Central memory CD4-positive, alpha-beta T cell (primary cell): Measurements from ENCODE around the gene CERS6.

Experiments used
- DNase-seq: peaks from one replicate; pipeline ENCODE4 v3.0.0; 2022

Gene CERS6

DNA sequence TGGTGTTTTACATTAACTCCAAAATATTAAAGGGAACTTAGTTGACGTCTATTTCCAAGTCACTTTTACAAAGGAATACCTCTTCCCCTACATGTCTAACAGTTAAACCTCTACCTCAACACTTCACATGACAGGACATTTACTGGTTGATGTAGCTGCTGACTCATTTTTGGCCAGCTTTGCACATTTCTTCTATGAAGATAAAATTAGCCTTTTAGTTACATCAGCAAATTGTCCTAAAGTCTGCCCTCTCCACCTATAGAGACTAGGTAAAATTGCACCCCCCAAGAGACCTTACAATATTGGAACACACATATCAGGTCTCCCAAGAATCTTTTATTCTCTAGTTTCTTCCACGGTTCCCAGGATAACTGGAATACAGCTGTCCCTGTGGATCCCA, 10.1 kb upstream of the CERS6 start:
- DNase-seq = no peak

DNA sequence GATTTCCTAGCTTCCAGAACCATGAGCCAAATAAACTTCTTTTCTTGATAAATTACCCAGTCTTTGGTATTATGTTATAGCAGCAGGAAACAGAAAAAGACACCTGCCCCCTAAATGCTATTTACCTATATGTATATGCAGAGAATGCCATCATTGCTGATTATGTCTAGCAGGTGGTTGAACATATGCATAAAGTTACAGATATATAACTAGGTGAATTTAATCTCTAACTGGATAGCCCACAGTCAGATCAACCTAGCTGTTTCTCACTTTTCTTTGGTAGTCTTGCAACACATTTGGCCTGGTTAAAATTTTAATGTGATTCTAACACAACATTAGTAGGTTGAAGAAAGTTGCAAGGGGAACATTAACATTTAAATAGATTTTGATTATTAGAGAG, 7.1 kb upstream of the CERS6 start:
- no peak for DNase-seq

DNA sequence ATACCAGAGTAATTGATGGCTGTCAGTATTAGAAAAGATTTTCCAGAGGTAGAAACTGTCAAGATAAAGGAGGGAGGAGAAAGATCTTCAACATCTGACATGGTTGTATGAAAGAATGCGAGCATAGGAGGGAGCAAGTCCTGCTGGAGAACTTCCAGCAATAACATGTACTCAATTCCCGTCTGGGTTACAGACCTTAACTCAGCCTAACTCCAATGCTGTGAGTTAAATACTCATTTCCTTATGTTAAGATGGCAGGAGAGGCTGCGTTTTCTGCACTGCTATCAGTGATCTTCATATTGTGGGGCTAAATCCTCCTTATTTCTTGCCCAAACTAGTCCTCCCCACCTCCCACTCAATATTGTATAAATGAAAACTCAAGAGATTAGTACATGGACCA, 6.7 kb upstream of the CERS6 start:
- no peak for DNase-seq

DNA sequence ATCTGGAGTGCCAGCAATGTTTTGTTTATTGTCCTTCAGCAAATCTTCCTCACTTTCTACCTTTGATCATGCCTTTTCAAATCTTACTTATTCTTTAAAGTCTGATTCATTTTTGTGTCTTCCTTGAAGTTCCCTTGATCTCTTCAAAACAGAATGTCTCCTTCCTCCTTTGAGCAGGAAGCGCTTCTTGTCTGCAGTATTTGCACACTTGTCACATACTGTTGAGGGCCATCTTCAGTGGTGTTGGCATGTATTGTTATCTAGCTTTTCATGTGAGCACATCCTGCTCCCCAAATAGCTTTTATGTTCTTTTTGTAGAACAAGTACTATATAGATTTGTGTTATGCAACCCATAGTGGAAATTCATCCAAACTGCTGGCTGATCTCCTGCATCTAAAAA, 5.9 kb upstream of the CERS6 start:
- no peak for DNase-seq

DNA sequence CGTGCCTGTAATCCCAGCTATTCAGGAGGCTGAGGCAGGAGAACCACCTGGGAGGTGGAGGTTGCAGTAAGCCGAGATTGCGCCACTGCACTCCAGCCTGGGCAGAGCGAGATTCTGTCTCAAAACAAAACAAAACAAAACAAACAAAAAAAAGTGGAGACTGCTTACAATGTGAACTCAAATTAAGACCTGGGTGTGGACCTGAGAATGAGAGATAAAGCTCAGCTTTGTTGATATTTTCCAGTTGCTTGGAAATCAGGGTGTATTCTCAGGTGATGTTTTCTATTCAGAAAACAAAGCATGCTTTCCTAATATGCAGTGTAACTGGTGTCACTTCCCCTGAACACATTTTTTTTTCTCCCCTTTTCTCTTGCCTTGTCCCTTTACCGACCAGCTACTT, 5.3 kb upstream of the CERS6 start:
- DNase-seq = no peak

DNA sequence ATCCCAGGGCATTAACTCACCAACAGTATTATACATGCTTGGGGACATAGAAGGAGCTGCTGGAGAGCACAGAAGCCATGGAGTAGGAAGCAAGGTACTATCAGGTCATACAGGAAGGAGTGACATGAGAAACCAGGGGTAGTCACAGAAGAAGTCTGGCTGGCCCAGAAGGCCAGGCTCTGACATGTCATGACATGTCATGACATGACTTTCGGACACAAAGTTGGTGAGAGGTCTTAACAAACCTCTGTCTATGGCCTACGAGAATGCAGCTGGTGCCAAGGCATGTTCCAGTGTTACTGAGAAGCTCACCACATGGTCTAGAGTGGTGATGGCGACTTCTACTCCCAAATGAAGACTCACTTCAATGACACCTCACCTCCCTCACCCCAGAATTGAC, 3.3 kb upstream of the CERS6 start:
- DNase-seq = no peak

DNA sequence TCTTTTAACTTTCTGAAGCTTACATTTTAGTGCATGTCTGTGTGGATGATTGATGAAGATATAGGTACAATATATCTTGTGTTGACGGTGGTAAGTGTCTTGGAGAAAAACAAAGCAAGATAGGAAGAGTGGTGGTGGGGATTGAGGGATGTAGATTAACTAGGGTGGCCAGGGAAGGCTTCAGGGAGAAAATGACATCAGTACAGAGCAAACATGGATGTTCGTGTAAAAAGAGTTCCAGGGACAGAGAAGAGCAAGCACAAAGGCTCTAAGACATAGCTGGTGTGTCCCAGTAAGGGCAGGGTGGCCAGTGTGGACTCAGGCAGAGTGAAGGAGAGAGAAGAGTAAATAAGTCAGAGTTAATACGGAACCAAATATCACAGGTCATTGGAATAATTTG, 2.7 kb upstream of the CERS6 start:
- no peak for DNase-seq

DNA sequence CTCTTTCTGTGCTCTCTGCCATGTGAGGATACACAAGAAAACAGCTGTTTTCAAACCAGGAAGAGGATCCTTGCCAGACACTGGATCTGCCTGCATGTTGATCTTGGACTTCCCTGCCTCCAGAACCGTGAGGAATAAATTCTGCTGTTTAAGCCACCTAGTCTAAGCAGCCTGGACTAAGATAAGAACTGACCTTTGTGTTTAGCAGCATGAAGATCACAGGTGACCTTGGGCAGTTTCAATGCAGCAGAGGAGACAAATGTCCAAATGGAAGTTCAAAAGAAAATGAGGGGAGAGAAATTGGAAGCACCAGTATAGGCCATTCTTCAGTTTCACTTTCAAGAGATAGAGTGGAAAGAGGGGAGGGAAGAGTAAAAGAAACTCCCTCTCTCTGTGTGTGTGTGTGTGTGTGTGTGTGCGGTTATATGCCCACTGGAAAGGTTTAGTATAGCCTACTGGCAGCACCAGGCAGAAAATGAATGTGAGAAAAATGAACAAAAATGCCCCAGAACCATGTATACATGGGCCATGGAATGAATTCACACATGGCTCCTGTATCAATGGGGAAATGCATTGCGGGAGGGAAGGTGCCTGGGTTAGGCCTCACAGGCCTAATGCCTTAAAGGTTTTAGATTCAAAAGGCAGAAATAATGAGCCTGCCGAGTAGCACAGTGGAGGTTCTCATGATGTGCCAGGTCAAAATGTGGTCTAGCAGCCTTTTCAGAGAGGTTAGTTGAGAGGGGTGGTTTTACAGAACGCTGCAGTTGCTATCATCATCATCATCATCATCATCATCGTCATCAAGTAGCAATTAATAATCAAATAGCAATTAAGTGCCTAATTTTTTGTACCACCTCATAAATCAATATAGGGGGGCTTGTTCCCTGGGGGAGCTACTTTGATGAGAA, 1.1 kb upstream of the CERS6 start:
- no peak for DNase-seq

DNA sequence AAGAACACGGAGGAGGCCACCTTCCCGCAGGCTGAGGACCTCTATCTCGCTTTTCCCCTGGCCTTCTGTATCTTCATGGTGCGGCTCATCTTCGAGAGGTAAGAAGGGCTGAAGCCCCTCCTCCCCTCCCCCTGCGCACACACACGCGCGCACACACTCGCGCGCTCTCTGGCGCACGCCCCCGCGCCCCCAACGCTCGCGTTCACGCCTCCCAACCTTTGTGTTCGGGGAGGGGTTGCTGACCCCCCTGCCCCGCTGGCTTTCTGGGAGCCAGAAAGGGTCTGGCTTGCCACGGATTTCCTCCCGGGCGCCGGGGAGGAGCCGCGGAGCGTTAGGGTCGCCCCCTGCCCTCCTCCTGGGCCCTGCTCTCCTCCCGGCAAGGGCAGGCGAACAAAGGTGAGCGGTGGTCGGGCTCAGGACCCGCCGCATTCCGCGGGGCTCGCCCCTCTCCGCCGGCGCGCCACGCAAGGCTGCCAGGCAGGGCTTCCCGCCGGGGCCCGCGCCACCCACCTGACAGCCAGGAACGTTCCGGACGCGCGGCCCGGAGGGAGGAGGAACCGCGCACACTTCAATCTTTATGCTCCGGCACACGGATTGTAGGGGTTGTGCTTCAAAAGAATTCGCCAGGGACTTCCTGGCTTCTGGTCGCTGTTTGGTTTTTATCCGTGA, 583 bp downstream of the CERS6 start:
- DNase-seq = peak; percentile 12

DNA sequence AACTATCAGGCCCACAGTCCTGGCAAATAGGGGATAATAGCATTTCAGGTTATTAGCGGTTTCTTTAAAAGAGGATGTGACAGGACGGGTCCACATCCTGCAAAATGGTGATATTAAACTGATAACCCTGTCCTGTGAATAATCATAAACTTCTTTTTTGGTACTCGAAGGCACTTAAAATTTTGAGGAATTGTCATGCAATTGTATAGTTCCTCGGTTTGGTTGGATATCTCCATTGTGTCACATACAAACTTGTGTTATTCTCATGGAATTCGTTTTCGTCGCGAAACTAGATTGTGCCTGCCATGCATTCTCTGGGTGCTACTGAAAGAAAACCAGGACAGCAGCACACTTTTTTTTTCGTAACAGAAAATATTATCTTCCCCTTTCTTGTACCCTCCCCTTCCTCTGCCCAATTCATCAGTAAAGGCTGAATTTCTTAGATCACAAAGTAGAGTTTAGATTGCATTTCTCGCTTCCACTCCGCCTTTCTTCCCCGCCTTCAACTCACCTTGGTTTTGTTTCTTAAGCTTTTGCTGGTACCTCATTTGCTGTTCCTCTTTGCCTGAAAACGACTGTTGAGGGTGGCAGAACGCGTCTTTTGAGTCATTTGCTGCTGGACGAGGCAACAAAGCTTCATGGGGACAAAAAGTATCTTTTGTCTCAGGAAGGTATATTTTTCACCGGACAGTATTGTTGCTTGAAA, 1.3 kb downstream of the CERS6 start:
- no peak for DNase-seq

DNA sequence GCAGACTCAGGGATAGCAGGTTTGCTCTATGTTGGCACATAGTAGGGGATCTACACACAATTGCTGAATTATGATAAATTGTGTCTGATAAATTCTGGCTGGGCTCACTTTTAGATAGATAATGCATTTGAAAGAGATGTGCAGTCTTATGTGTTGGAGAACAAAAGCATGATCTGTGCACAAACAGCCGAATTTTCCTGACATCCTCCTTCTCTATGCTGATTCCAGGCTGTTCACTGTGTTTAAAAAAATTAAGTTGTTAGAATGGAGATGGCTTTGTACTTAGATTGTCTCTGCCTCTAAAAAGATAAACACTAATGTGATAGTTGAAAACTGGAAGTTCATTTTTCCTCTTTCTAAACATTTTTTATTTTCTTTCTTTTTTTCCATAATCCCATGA, 2.1 kb downstream of the CERS6 start:
- no peak for DNase-seq

DNA sequence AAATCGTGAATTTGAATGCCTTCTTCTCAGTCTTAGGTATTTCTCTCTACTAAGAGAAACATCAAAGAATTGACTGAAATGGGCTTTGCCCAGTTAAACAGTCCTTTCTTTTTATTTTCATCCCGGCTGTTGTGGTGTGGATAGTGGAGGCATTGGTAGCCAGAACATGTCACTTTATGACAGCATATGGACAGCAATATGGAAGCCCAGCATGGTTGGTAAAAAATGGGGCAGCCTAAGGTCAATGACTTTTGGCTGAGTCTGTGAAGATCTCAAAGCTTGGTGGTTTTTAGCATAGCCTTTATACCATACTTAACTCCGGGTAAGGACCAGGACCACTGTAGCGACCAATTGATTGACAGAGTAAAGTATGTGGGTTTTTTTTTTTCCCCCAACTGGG, 3.2 kb downstream of the CERS6 start:
- no peak for DNase-seq

DNA sequence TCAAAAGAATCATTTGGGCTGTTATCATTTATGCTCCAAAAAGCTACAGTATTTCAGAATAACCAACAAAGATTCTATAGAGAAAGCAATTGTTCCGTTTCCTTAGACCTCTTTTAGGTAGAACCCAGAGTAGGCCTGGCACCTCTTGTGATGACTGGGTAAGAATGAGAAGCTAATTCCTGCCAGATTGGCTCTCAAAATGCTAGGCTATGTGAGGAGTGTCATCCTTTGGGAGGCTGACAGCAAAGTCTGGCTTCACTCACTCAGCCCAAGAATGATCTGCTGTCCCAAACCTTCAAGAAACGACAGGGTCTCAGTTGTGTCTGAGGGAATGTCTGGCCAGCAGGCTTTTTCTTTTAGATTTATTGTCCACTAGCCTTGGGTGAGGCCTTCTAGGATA, 4.5 kb downstream of the CERS6 start:
- no peak for DNase-seq

DNA sequence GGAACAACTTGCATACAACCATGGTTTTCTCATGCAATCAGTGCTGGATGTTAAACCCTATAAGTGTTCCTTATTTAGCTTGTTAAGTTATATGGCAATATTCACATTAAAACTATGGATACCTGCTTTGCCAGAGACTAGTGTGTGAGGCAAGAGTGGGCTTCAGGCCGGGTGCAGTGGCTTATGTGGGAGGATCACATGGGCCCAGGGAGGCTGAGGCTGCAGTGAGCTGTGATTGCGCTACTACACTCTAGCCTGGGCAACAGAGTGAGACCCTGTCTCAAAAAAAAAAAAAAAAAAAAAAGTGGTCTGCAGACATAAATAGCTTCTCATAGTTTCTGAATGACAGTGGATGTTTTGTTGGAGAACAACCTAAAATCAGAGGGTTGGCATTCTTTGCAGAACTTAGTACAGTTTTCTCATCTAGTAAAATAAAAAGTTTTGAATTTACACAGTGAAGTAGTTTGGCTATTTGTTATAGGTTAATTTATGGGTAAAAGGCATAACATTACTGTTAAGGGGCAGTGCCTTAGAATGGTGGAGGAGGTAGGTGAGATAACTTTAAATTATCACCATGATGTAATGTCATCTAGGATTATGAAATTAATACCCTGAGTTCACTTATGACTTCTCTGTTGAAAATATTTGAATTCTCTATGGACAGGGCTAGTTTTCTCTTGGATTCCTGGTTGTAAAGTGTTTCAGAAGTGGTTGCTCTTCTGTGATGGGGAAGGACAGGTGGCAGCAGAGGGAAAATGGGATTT, 5.3 kb downstream of the CERS6 start:
- DNase-seq = no peak

DNA sequence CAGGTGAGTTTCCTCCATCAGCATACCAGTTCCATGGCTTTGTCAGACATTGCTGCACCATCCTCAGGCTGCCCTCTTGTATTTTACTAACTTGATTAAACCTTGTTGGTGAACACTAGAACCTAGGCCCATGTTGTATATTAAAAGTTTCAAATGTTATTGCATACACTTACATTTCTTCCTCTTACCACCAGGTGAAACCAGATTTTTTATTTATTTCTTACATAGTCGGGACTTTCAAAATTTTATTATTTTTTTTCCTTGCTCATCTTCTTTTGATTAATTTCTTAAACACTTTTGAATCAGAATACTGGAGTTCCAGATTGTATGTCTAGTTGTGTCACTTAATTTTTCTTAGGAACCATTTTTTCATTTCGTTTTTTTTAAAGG, 5.9 kb downstream of the CERS6 start:
- no peak for DNase-seq

DNA sequence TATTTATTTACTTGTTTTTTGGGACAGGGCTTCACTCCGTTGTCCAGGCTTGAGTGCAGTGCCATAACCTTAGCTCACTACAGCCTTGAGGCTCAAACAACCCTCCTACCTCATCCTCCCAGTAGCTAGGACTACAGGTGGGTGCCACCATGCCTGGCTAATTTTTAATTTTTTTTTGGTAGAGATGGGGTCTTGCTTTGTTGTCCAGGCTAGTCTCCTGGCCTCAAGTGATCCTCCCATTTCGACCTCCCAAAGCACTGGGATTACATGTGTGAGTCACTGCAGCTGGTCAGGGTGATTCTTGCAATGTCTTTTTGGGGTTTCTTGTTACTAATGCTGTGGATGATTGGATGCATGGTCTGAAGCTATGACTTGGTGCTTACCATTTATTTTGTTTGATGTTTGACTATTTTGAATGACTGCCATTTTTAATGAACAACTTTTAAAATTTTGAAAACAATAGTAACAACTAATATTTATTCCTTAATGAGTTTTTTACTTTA, 6.5 kb downstream of the CERS6 start:
- no peak for DNase-seq

DNA sequence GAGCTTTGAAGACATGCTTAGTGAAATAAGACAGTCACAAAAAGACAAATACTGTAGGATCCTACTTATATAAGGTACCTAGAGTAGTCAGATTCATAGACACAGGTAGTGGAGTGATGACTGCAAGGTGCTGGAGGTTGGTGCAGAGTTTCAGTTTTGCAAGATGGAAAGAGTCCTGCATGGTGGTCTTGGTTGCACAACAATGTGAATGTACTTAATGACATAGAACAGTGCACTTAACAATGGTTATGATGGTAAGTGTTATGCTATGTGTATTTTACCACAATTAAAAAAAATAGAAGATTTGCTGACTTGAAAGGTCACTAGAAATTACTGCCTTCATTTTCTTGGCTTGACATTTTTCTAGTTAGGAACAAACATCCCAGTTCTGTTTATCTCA, 9.5 kb downstream of the CERS6 start:
- DNase-seq = no peak

DNA sequence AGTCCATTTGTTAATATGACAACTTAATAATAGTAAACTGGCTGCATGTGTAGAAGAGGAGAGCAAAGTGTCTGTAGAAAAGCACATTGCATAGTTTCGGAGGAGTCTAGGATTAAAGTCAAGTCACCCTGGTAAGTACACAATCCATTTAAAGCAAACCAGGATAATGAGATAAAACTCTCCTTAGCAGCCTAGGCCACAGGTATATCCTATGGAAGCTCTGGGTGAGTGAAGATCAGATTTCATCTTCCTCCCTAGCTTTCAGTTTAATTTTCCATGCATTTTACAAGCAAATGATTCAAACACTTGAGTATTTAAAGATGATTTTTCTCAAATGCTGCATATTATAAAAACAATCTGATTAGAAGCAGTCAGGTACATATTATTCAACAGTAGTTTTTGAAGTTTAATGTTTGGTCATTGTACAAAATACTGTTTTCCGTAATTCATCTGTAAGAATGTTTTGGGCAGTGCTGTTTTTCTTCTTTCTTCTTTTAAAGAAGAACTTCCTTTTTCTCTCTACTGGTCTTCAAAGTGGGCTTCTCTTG, 10.2 kb downstream of the CERS6 start:
- no peak for DNase-seq

DNA sequence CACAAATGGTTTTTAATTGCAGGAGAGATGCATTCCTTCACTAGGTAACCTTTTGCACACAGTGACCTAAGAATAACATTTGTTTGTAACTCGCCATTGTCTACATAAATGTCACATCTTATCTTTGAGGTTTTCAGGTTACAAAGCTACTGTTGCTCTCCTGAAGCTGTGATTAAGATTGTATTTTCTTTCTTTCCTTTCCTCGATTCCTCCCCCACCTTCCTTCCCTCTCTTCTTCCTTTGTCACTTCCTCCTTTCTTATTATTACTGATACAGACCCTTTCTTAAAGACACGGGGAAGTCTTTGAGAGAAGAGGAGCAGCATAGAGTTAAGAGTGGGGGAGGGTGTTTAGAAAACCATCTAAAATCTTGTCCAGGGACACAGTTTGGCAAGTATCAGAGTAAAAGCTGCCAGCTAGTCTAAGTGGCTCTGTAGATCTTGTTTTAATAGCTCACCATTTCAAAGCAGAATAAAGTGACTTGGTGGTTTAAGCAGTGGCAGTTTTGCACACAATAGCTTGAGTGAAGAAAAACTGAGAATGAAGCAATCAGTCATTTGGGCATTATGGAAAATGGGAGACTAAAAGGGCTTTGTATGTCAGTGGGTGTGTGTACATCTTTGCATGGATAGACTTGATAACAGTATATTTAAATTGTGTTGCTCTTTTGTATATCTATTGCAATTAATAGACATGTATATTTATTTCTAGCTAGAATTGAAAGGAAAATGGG, 10.9 kb downstream of the CERS6 start:
- no peak for DNase-seq

DNA sequence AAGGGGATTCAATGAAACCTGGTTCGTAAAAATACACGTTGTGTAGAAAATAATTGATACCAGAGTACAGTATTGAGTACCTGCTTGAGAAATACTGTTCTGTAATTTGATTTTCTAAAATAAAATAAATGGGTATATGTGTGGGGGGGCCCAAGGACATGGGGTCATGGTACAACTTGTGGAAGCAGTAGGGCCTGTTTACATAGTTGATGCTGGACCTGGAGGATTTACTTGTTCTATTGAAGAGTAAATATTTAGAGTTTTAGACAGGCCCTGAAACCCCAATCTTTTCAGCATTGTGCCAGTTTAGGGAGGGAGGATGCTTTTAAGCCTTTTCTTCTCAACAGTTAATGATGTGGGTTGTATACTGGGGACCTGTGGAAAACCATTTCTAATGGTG, 11.7 kb downstream of the CERS6 start:
- no peak for DNase-seq

DNA sequence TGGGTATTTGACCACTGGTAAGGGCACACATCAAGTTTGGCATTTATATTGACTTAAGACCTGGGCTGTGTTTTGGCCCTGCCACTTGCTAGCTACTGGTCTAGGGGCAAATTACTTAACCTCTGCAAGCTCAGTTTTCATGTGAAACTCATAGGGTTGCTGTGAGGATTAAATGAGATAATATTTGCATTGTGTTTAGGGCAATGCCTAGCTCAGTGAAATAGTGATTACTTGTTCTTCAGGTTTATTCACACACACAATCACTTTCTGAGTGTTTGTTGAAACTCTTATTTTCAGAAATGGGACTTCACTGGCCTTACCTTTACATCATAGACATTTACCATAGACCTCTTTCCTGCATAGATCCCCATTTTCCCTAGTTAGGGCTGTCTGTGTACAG, 12.3 kb downstream of the CERS6 start:
- no peak for DNase-seq
